K562 (cell line): ENCODE data around the gene HNF4A. TPM values are rescaled to one million over a fixed set of nuclear protein-coding genes. Genes with fewer than 3 reads are reported as not detected.
"Not testable (repeated sequence)": the region's sequence is repeated elsewhere in the genome, so short reads cannot be mapped to it uniquely, and the experiment has no call there.

Source experiments
- ATAC-seq: fragments of 200-7000 bp; cut with Tn5 transposase; 3 replicates; pipeline ENCODE4 v1.9.1; 2020; ENCODE audit warnings: moderate library complexity
- BruUV-seq: library from RNA; stranded (reverse); fragments of 400-500 nt; replicated peaks from 2 replicates; lab custom pipeline; 2021; lab: Mats Ljungman, UMichigan
- CTCF ChIA-PET: fragments of 300-600 bp; formaldehyde crosslinking; extraction: SDS; loops from one replicate; lab custom pipeline; 2021; ENCODE audit warnings: low intra/inter-chr PET ratio; lab: Yijun Ruan, JAX
- POLR2A ChIA-PET: fragments of 300-600, 350-650 bp; sonication (Branson Sonifier 250); formaldehyde crosslinking; extraction: SDS; loops from one replicate; lab custom pipeline; 2021; ENCODE audit warnings: antibody characterized with exemption, inconsistent platforms; lab: Yijun Ruan, JAX
- DNase-seq, 4 experiments: peaks; one replicate each; pipeline versions ENCODE4 v3.0.0 to v3.0.0-alpha.2; 2011 to 2018; ENCODE audit warnings: low spot score in 3 of 4, mixed read lengths in 3 of 4; ENCODE audit errors: extremely low read depth in 1 of 4
- FAIRE-seq: peaks from 2 replicates; lab custom pipeline; 2011; peaks lifted over from hg19 to GRCh38; lab: Jason Lieb, UNC
- H2AFZ ChIP-seq: 2 replicates; pipeline ENCODE4 v1.6.0; 2011; ENCODE audit warnings: low read depth, low read length, control low read depth, inconsistent platforms
- H3K27ac ChIP-seq: fragments of 200-600 bp; 3 replicates; pipeline ENCODE4 v1.8.0; 2011; ENCODE audit warnings: low read depth, mild to moderate bottlenecking, control low read depth, inconsistent platforms, low read length, moderate library complexity, mixed read lengths; ENCODE audit errors: extremely low read depth
- H3K27me3 ChIP-seq, 2 experiments: fragments of 300-600 bp in 1 of 2; 2 replicates in 1 of 2; 3 replicates in 1 of 2; pipeline versions ENCODE4 v1.6.0 to v1.8.0; 2011; ENCODE audit warnings: inconsistent platforms in 2 of 2, low read length in 2 of 2, mild to moderate bottlenecking in 1 of 2, mixed read lengths in 1 of 2, moderate library complexity in 1 of 2; ENCODE audit not compliant: control insufficient read depth in 2 of 2, insufficient read depth in 2 of 2
- H3K36me3 ChIP-seq: fragments of 300-600 bp; 3 replicates; pipeline ENCODE4 v1.8.0; 2011; ENCODE audit warnings: mild to moderate bottlenecking, low read length, inconsistent platforms; ENCODE audit not compliant: control insufficient read depth, insufficient read depth
- H3K4me1 ChIP-seq, 2 experiments: fragments of 200-600 bp in 1 of 2; replicated peaks in 1 of 2; 2 replicates in 1 of 2; 3 replicates in 1 of 2; pipeline versions ENCODE4 v1.5.1 to v1.8.0; 2011; ENCODE audit warnings: inconsistent platforms in 2 of 2, low read length in 2 of 2, mild to moderate bottlenecking in 1 of 2, mixed read lengths in 1 of 2, moderate library complexity in 1 of 2; ENCODE audit not compliant: control insufficient read depth in 2 of 2, insufficient read depth in 2 of 2
- H3K4me2 ChIP-seq: 2 replicates; pipeline ENCODE4 v1.6.1; 2011; ENCODE audit warnings: low read length, control low read depth, inconsistent platforms, mixed read lengths; ENCODE audit not compliant: insufficient read depth
- H3K4me3 ChIP-seq: fragments of 200-600 bp; sonication (generic), shearing (Covaris generic); 2 replicates; pipeline ENCODE4 v1.5.1; 2016; ENCODE audit warnings: control low read depth, inconsistent platforms
- H3K79me2 ChIP-seq: fragments of 200-600 bp; 3 replicates; pipeline ENCODE4 v1.8.0; 2011; ENCODE audit warnings: low read length, inconsistent platforms; ENCODE audit not compliant: control insufficient read depth, insufficient read depth
- H3K9ac ChIP-seq, 2 experiments: 2 replicates each; pipeline versions ENCODE4 v1.6.0 to v1.6.1; 2011; ENCODE audit warnings: low read depth in 2 of 2, low read length in 2 of 2, control low read depth in 1 of 2, inconsistent platforms in 1 of 2, mild to moderate bottlenecking in 1 of 2, mixed read lengths in 1 of 2; ENCODE audit not compliant: insufficient read depth in 1 of 2
- H3K9me1 ChIP-seq: one replicate; pipeline ENCODE4 v1.6.0; 2011; ENCODE audit warnings: inconsistent platforms, mild to moderate bottlenecking, low read length, moderate library complexity; ENCODE audit not compliant: control insufficient read depth, insufficient read depth
- H3K9me3 ChIP-seq: replicated peaks from 2 replicates; pipeline ENCODE4 v1.5.1; 2011; ENCODE audit warnings: low read depth, low read length, inconsistent platforms; ENCODE audit not compliant: control insufficient read depth, insufficient read depth
- H4K20me1 ChIP-seq: replicated peaks from 2 replicates; pipeline ENCODE4 v1.6.1; 2011; ENCODE audit warnings: low read length, inconsistent platforms, mixed read lengths; ENCODE audit not compliant: control insufficient read depth, insufficient read depth
- REST ChIP-seq, 2 experiments: fragments of 450-650 bp; formaldehyde crosslinking in 1 of 2; IDR thresholded peaks; 2 replicates each; pipeline versions ENCODE4 v1.4.0 to v1.6.1; 2014 to 2020; ENCODE audit warnings: mild to moderate bottlenecking in 2 of 2, borderline replicate concordance in 1 of 2, low read depth in 1 of 2
- whole genome bisulfite sequencing: fragments of 100-300 bp; shearing (Covaris generic); methylation state at CpG from one replicate; pipeline ENCODE4 v1.1.6; 2016; ENCODE audit warnings: low coverage, mixed read lengths; ENCODE audit not compliant: insufficient coverage; ENCODE audit errors: missing lambda C conversion rate; 5-methylcytosine and 5-hydroxymethylcytosine counted together
- in situ Hi-C: fragments of 300-500 bp; cut with MboI; formaldehyde crosslinking; loops from 4 replicates; pipeline ENCODE4 v1.15.0; 2018; ENCODE audit warnings: inconsistent platforms, mixed read lengths
- intact Hi-C: fragments of 100-400 bp; cut with micrococcal nuclease; formaldehyde crosslinking; loops from 2 replicates; pipeline ENCODE4 v1.14.2; 2022
- polyA plus RNA-seq, 8 experiments: library from polyadenylated mRNA; depleted of rRNA in 4 of 8; stranded (reverse) in 5 of 8; unstranded in 3 of 8; fragments of >200 nt; fragmentation: Nextera tagmentation in 2 of 8; fragmentation: Illumina TruSeq in 1 of 8; extraction: Ambion mirVana in 2 of 8; extraction: Trizol in 1 of 8; gene quantifications; 2 replicates each; pipeline versions ENCODE4 v1.2.1 to v1.2.3, GENCODE V29; 2011 to 2014; ENCODE audit warnings: inconsistent platforms in 1 of 8, missing spikeins in 1 of 8
- total RNA-seq, 7 experiments: library from RNA; depleted of rRNA in 6 of 7; stranded (reverse); fragments of >200 nt in 6 of 7; fragmentation: Illumina TruSeq in 2 of 7; extraction: Trizol in 2 of 7; gene quantifications; 2 replicates each; pipeline versions ENCODE4 v1.2.1 to v1.2.3, GENCODE V29; 2011 to 2021; ENCODE audit warnings: low replicate concordance in 1 of 7

Gene HNF4A
- total and polyA plus RNA-seq, 9 of the 15 experiments (the other 6 are each of a cell fraction or from before 2014, with no cell fraction given), result 0.03 to 0.27 (median 0.08) TPM; not detected in 5

DNA sequence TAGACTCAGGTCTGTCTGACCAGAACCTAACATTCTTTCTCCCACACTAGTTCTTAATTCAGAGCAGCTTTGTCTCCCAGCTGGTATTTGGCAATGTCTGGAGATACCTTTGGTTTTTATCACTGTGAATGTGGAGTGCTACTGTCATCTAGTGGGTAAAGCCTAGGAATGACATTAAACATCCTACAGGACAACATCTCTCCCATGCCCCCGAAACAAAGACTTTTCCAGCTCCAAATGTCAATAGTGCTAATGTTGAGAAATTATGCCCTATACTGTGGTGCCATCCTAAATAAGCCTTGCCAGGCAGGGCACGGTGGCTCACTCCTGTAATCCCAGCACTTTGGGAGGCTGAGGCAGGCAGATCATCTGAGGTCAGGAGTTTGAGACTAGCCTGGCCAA lies 116.0 kb downstream of the HNF4A start (continued):
- TF ChIP-seq REST (IDR thresholded peaks at IDR 0.05; ENCODE audit: borderline replicate concordance) (peak; percentile 7; the same call in 1 of the 2 replicates), REST (CRISPR knock-in tag; IDR thresholded peaks at IDR 0.05; ENCODE audit: low read depth) (no peak)

GRCh38 chr20:44472283-44472682 lies 116.8 kb downstream of the HNF4A start:
- H3K9me1 ChIP-seq, H3K36me3 ChIP-seq, H3K4me2 ChIP-seq, FAIRE-seq, H3K4me3 ChIP-seq, H3K9ac ChIP-seq, H4K20me1 ChIP-seq, DNase-seq, H3K27ac ChIP-seq, ATAC-seq, BruUV-seq, CTCF ChIA-PET, H3K9me3 ChIP-seq, H2AFZ ChIP-seq, in situ Hi-C loops: not testable (repeated sequence)
- 27% methylated on average over 8 of the region's 9 CpGs for WGBS
- Histone ChIP-seq H3K79me2 (peaks cover 14% of the 10 kb centered on the region; the same call in 1 of the 3 replicates), H3K4me1 (peaks cover 10 to 13% of the 10 kb centered on the region in 2 experiments; a peak in 4 of 5 replicates), H3K27me3 (peaks cover 14 to 17% of the 10 kb centered on the region in 2 experiments)
- intact Hi-C loops, result loop anchor here (5.0 kb wide), 1 partner anchor 160 kb away; the partner anchor contains the start of gene FITM2
- POLR2A ChIA-PET, result interaction anchor here (1.0 kb wide), 1 partner anchor 18 kb away, joined by 3 read pairs; no protein-coding TSS in a partner anchor
